NK-92 treated with Interleukin-12 subunit alpha and Interleukin-12 subunit beta, amount 100 ng/mL, for 24 hours (cell line): ENCODE results near the gene DNAH17.

Experiments used
- DNase-seq: peaks from one replicate; lab custom pipeline; 2025; lab: John Stamatoyannopoulos, UW

Gene DNAH17

DNA sequence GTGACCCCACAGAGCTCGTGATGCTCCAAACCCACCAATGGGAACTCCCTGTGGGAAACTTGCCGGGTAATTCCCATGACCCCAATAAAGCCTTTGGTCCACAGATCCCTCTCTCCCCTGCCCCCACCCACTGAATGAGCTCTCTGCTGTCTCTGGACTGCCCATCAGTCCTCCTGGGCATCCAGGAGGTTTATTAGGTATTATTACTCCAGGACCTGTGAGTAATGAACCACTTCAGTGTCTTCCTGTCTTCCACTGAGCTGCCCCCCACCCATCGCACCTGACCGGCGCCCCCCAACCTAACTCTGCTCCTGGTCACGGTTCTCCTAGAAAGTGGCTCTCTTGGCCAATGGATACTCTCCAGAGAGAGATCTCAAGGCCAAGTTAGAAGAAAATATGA, 28.7 kb upstream of the DNAH17 start:
- DNase-seq = no peak

DNA sequence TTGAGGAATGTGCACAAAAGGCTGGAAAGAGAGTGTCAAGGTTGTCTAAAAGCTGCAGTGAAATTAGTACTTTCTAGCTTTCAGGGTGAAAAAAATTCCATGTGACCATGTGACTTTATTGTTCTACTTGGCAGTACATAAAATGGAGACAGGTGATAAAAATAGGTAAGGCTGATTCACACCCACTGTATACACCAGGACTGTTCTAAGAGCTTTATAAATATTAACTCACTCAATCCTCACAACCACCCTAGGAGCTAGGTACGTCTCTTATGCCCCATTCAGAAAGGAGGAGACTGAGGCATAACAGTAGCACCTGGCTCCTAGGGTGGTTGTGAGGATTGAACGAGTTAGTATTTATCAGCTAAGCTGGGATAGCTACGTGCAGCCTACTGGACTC, 28.2 kb upstream of the DNAH17 start:
- DNase-seq = no peak

DNA sequence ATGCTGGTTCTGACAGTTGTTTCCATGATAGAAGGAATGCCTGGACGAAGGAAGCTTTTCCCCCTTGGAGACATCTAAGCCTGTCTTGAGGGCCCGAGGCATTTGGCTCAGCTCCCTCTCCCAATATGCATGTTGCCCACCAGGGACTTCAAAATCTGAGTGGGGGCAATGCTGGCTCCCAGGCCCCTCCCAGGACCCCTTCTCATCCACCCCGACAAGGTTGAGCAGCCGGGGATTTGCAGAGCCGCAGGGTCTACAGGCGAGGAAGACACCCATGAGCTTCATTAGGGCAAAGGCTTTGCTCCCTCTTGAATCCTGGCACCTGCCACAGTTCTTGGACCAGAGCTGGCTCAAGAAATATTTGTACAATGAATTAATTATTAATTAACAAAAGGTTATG, 25.1 kb upstream of the DNAH17 start:
- DNase-seq = no peak

DNA sequence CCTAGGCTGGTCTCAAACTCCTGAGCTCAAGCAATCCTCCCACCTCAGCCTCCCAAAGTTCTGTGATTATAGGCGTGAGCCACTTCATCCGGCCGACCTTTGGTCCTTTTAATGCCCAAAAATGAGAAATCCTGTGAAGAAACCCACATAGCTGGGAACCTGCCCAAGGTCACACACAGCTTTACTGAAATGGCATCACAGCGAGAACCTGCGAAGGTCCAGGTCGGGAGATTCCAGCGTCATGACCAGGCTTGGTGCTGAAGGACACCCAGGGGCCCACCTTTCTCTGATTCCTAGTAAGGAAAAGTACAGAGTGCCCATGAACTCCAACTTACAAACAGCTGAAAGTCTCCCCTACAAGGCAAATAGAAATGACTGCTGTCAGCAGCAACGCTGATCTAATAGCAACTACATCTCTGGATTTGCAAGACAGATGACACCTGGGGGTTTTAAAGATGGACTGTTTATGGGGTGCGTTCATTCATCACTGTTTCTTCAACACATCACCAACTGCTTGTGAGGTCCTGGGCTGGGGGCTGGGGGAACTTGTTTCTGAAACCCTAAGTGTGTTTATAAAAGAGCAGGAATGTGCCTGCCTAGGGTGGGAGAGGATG, 24.5 kb upstream of the DNAH17 start:
- no peak for DNase-seq

DNA sequence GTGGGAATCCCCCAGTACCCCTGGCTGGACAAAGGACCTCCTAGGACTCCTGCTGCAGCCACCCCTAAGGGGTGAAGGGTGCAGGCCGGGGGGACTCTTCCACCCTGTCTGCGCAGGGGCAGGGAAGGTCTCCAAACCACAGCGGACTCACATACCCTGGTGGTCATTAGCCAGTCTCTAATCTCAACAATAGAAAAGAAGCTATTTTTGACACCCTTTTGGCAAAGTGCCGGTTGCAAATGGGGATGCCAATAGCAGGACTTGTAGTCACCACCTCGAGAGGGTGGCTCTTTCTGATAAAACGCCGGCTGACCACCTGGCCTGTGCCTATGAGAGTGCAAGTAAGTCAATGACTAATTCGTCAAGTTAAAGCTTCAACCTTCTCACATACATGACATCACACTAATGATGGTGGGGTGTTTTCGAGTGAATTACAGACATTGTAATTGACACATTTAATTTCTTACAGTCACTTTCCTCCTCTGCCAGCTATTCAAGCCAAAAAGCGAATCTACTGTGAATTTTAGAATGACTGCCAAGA, 23.1 kb upstream of the DNAH17 start:
- no peak for DNase-seq

DNA sequence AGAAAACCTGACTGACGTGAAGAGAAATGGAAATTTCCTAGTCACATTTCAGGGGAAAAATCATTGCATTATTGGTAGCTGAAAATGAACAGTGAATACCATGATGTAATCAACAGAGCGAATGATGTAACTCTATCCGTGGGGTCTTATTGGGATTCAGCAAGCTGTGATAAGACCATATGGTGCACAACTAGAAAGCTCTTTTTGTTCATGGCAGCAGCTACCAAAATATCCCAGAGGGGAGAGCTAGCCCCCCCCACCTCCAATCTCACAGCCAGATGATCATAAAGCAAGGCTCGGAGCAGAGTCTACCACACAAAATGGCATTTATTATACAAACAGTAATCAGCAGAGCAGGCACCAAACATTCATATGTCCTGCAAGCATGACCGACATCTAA, 22.2 kb upstream of the DNAH17 start:
- no peak for DNase-seq

DNA sequence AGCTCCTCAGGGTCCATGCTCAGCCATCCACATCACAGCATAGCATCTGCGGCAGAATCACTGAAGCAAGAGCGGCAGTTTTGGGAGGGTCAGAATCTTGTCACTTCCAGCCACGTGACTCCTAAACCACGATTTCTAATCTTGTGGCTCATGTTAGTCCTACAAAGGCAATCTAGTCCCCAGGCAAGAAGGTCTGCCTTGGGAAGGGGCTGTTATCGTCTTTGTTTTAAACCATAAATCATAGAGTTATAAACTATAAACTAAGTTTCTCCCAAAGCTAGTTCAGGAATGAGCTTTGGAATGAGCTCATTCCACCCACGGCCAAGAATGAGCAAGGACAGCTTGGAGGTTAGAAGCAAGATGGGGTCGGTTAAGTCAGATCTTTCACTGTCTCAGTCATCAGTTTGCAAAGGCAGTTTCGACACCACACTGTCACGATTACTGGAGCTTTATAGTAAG, 20.8 kb upstream of the DNAH17 start:
- no peak for DNase-seq

DNA sequence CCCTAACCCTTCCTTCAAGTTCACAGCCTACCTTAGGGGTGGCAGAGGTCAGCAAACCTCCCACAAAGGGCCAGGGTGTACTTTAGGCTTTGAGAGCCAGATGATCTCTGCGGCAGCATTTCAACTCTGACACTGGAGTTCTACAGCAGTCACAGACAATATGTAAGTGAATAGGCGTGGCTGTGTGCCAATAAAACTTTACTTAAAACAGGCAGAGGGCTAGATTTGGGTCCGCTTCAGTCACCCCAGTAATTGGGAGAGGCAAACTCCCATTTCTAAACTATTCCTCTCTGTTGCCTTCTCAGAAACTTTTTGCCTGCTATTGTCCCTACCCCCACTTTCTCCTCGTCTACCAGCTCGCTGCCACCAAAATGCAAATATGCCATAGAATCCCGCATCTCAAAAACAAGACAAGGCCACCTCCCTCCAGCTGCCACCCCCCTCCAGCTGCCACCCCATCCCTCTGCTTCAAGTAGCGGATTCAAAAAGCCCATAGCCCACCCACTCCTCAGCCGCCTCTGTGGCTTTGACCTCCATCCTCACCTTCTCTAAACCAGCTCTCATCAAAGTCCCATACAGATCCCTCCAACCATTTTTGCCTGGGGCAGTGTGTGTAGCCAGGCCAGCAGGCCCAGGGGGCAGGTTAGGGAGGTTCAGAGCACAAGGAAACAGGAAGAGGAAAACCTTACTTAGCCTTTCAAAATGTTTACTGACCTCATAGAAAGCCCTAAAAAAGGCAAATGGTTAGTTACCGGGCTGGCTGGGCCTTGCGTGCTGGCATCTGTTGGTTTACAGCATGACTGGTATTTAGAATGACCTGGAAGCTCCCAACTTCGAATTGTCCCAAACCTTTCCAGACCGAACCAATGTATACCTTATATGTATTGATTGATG, 19.9 kb upstream of the DNAH17 start:
- DNase-seq = no peak

DNA sequence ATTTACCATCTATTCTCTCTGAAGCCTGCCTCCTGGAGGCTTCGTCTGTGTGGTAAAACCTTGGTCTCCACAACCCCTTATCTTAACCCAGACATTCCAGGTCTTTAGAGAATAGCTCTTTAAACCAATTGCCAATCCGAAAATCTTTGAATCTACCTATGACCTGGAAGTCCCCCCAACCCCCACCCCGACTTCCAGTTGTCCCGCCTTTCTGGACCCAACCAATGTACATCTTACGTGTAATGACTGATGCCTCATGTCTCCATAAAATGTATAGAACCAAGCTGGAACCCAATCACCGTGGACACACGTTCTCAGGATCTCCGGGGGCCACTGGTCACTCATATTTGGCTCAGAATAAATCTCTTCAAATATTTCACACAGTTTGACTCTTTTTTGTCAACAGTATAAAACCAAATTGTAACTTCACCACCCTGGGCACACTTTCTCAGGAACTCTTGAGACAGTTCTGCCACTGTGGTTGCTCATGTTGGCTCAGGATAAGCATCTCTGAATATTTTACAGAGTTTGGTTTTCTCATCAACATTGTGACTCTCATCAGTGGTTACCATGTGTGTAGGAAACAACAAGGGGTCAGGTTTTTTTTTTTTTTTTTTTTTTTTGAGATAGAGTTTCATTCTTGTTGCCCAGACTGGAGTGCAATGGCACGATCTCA, 18.1 kb upstream of the DNAH17 start:
- DNase-seq = no peak

DNA sequence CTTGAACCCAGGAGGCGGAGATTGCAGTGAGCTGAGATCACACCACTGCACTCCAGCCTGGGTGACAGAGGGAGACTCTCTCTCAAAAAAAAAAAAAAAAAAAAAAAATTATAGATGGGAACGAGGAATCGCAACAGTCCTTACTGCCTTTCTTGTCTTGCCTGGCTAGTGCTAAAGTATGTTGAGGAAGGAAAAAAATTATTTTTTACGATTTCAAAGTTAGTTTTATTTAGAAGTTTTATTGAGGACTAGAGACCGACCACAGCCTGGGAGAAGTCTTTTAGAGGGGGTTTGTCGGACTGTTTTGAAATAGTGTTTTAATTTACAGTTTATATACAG, 15.8 kb upstream of the DNAH17 start:
- DNase-seq = no peak

DNA sequence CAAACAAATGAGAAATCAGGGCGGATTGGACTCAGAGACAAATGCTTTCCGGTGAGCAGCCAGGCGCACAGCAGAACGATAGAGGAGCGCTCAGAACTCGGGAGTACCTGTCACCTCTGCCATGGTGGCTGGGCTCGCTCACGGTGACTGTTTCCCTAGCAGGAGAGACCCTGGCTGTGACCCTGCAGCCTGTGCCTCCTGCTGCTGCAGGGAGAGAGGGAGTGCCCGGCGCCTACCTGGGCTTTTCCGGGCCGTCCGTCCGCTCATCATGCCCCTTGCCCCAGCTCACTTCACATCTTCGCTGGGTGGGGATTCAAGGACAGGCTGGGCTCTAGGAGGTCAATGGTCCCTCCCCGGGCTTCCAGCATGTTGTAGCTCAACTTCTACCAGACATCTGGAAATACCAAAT, 14.1 kb upstream of the DNAH17 start:
- DNase-seq = no peak

DNA sequence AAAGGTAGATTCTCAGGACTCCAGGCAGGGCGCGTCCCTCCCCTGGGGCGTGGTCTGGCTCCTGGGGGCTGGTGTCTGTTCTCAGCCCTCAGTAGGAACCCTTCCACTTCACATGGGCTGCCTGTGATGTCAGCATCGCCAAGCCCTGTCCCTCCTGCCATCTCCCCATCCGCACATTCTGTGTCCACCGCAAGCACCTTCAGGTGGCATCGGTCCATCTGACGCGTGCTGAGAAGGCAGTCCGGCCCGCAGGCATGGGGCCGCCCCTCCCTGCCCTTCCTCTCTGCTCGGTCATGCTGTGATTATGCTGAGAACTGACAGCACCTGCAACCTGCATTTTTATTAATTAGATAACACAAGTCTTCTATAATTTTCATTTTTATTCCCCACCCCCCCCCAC, 12.7 kb upstream of the DNAH17 start:
- DNase-seq = no peak

DNA sequence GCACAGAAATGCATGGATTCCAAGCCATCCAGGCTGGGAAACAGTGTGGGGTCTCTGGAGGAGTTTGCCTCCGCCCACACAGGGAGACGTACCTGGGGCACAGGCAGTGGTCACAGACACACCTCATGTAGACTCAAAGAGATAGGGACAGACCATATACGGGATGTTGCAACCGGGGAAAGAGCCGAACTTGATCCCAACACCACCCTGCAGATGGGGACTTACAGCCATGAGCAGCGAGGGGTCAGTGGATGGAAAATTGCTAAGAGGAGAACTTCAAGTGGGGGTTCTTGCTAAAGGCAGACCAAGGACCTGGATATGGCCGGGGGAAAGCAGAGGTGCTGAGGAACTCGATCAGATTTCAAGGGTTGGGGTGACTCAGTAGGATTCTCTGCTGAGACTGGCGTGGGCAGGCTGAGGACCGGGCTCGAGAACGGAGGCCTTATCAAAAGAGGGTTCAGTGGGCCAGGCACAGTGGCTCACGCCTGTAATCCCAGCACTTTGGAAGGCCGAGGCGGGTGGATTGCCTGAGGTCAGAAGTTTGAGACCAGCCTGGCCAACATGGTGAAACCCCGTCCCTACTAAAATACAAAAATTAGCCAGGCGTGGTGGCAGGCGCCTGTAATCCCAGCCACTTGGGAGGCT, 12.0 kb upstream of the DNAH17 start:
- no peak for DNase-seq

DNA sequence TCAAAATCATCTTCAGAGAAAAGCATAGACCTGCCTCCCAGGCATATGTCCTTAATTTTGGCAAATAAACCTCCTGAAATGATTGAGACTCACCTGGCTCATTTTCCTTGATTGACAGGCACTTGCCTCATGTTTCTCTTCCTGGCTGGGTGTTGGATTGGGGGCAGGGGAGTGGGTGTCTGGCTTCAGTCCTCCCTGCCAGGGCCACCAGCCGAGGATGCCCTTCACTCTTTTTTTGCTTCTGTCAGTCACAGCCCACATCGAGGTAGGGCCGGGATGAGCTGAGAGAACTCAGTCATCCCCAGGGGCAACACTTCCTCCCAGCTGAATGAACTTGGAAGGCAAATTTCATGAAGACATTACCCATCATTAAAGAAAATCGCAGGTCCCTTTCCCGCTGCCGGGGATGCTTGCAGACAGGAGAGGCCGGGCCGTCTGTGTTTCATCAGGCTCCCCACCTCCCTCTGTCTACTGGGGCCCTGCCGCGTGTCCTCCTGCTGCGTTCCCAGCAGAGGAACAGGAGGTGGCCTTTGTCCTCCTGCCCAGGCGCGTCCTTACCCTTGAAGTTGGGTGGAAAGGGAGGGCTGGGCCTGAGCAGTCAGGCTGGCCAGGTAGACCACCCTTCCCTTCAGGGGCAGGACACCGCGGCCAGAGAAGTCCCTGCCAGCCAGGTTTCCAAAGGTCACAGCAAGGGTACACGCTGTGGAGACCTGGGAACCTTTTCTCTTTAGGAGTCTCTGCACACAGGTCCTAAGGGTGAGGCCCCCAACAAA, 11.2 kb upstream of the DNAH17 start:
- no peak for DNase-seq

DNA sequence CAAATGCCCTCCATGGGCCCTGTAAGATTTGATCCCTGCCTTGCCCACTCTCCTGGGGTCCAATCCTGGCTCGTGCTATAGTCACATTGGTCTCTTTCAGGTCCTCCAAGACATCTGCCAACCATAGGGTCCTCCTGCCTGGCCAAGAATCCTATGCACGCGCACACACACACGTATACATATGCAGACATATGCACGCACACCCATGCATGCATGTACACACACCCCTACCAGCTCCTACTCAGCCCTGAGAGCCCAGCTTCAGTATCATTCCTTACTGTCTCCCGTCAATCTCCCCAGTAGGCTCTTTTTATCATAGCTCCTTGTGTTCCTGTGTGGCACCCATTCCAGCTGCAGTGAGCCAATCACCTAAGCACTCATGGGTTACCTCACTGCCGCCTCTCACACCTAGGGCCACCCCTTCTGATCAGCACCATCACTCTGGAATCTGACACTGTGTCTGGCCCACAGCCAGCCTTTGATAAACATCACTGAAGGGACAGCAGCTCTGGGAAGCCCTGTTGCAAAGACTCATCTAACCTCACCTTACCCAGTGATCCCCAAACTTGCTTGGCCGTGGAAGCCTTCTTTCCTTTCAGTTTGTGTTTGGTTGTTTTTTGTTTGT, 7.9 kb upstream of the DNAH17 start:
- no peak for DNase-seq

DNA sequence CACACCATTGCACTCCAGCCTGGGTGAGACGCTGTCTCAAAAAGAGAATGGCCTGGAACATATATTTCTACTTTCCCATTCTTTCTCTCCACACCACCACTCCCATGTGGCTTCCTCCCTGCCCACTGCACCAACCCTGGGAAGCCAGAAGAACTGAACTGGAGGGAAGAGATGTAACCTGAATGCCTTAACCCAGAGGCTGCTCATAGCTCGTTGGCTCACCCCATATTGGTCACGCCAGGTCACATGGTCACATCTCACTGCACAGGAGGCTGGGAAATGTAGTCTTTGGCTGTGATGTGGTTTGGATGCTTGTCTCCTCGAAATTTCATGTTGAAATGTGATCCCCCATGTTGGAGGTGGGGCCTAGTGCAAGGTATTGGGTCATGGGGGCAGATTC, 5.9 kb upstream of the DNAH17 start:
- DNase-seq = no peak

DNA sequence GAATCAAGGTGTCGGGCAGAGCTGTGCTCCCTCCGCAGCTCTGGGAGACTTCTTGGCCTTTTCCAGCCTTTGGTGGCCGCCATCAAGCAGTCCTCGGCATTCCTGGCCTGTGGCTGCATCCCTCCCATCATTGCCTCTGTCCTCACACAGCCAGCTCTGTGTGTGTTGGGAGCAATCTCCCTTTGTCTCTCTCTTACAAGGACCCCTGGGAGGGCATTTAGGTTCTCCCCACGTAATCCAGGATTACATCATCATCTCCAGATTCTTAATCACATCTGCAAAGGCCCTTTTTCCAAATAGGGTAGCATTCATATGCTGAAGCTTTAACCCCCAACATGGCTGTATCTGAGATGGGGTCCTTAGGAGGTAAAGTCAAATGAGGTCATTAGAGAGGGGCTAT, 4.1 kb upstream of the DNAH17 start:
- DNase-seq = no peak

DNA sequence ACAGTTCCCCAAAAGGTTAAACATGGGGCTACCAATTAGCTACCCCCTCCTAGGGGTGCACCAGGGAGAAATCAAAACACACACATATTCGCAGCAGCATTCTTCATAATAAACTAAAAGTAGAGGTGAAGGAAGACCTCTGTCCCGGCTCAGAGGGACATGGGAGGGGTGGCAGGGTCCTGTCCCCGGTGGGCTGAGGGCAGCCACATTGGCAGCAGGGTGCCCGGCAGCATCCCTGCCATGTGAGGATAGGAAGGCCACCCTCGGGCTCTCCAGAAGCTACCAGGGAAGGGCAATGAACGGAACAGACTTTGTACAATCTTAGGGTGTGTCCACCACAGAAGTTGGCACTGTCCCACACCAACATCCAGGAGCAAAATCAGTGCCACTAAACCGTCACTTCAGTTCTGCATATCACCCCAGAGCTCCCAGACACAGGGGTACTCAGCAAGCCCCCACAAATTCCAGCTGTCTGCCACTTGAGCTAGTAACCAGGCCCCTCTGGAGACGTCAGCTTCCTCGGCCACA, 3.1 kb upstream of the DNAH17 start:
- no peak for DNase-seq

DNA sequence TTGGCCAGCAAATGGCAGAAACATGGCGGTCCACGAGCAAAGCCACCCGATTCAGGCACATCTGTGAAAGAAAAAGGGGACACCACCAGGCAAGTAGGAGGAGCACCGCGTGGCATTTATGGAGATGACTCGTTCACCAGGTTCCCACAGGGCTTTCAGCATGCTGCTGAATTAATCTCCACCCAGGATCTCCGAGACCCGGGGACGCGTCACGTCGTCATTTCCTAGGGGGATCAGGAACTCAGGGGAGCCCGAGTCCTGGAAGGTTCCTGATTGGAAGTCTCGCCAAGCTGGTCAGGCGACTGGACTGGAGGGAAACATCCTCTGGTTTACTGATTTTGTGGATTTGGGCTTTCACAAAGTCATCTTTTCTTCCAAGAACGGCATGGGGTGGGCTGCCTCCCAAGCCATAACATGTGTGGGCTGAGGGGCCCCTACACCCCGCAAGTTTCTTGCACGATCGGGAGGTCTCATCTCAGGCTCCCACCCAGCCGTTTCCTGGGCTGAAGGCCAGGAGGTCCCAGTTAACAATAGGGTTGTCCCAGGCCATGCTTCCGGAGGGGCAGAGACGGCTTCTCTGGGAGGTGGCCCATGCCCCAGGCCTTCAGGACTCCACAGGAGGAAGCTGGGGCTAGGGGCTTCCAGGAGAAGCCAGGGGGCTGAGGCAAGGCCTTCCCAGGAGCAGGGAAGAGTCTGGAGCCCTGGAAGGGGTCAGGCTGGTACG, 645 bp downstream of the DNAH17 start:
- no peak for DNase-seq

DNA sequence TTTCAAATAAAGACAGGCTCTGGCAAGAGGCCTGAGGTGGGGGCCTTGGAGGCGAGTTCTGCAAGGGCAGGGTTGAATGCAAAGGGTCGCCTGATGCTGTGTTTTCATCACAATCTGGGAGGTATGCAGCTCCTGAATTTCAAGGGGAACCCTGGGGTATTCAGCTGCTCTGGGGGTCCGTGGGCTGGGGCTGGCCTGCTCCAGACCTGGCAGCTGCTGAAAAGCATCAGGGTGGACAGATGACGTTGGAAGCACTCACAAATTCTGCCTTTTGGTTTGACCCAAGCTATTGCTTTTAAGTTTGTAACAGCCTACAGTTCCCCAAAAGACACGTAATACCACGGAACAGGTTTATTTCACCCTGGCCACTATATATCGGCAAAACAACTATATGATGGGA, 1.3 kb downstream of the DNAH17 start:
- DNase-seq = no peak
